GM18499 (cell line): ENCODE data around the gene MAN2C1.
"Not testable (repeated sequence)": the region's sequence is repeated elsewhere in the genome, so short reads cannot be mapped to it uniquely, and the experiment has no call there.

Experiments
- ATAC-seq: cut with Tn5 transposase; IDR thresholded peaks from one replicate; pipeline ENCODE4 v1.9.1; 2021; ENCODE audit warnings: moderate number of reproducible peaks; ENCODE audit not compliant: insufficient read depth, unreplicated experiment

The MAN2C1 gene

GRCh38 chr15:75367913-75368688 is at the start of gene MAN2C1:
Gene MAN2C1 (minus strand): TSS chr15:75368607. CDS start chr15:75368583, 24 bp downstream.
- ATAC-seq: peak; percentile 74

- no peak for ATAC-seq
Measured at GRCh38 chr15:75416584-75416983, 48.2 kb upstream of the MAN2C1 start.

DNA sequence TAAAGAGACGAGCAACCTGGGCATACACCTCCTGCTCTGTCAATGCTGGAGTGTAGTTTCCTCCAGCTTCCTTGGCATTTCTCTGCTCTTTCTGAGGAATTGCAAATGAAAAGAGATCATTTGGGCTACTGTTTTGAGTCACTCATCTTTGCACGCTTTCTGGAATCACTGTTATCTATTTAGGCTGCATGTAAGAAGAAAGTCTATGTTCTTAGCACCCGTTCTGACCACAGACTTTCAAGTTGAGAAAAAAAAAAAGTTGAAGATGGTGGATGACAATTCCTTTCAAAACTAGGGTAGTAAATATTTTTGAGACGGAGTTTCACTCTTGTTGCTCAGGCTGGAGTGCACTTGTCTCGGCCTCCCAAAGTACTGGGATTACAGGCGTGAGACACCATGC is 41.8 kb upstream of the MAN2C1 start:
- ATAC-seq: no peak

GRCh38 chr15:75407083-75407482 is 38.7 kb upstream of the MAN2C1 start:
- ATAC-seq: no peak

DNA sequence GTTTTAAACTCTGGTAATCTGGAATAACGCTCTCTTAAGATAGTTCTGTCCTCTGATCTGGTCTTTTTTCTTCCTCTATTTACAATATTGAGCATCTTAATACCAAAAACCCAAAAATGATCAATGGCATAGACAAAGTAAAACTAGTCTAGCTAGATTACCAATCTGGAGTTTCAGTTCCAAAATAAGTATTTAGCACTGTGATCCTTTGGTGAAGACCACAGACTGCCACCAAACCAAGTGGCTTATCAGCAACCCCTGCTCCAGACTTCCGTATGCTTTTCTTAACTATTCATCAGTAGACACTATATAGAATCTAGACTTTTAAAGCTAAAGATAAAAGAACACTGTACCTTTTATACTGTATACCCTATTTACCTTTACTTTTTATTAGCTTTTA is 35.5 kb upstream of the MAN2C1 start:
- ATAC-seq: no peak

DNA sequence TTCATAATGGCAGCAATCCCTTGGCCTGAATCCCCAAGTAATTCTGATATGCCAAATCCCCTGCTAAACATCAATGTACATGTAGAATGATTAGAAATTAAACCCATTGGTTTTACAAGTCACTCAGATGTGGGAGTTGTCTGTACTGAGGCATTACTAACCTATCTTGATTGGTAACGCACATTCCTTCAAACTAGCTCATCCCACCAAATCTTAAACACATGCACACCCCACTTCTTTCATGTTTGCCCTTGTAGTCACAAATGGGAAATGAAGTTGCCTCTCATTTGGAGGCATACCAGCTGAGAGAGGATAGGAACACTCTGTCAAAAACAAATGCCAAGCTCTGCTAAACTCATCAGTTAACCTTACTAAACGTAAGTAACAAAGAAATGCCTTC is 29.1 kb upstream of the MAN2C1 start:
- no peak for ATAC-seq

DNA sequence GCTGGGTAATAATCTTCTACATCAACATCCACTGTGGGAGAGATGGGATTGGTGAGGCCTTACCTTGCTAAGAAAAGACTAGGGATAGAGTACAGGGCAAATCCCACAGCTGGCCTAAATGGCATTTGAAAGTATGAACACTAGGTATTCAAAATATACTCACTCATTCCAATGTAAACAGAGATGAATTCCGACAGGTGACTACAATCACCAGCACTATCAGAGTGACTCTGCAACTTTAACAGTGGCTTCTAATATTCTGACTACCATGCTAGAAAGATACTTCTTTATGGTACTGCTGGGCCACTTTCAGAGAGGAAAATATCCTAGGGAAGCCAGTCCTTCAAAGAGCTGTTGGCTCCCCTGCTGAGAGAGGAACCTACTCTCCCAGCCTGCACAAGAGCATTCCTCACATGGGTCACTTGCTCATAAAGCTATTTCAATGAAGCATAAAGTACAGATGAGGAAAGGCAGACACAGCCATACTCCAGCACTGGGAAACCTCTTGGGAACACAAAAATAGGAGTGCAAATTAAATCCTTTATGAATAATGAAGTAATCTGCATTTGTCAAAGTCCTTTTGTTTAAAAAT is 21.5 kb upstream of the MAN2C1 start:
- no peak for ATAC-seq

DNA sequence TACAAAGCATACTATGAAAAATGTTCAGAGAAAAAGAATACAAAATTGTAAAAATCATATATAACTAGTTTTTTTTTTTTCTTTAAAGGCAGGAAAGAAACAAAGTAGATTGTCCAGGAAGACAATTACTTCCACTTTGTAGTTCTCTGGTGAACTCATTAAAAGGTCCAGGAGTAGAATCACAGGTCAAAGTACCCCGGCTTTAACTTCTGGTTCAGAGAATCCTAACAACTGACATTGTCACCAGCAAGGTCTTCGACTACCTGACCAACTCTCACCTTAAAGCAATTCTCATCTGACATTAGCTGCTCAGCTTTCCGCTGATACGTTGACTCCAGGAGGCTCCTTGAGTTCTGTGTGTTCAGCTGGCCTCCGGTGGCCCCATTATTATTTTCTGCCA is 15.6 kb upstream of the MAN2C1 start:
- not testable (repeated sequence) for ATAC-seq

GRCh38 chr15:75380773-75381172 is 12.4 kb upstream of the MAN2C1 start:
- no peak for ATAC-seq

- ATAC-seq: no peak
Measured at GRCh38 chr15:75371901-75372688, 3.7 kb upstream of the MAN2C1 start.

DNA sequence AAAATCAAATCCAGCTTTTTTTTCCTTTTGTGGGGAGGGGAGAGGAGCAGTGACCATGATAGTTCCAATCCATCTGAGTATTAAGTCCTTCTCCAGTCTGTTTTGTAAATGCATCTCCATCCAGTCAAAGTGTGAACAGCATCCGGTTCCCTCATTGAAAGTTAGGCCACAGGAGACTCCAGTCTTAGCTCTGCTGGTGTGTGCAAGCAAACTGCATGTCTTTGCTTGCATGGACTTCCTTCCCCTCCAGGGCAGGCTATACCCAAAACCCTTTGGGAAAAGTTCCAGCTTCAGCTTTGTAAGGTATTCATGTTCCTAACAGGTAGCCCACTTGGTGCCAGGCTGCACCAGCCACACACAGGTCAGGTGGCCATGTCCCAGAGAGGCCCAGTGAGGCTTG is 3.1 kb upstream of the MAN2C1 start:
- no peak for ATAC-seq

GRCh38 chr15:75369897-75370581 is 1.6 kb upstream of the MAN2C1 start:
- no peak for ATAC-seq

- no peak for ATAC-seq
Measured at GRCh38 chr15:75368689-75369239, 357 bp upstream of the MAN2C1 start.

GRCh38 chr15:75367406-75367912 is 948 bp downstream of the MAN2C1 start:
- ATAC-seq: no peak

DNA sequence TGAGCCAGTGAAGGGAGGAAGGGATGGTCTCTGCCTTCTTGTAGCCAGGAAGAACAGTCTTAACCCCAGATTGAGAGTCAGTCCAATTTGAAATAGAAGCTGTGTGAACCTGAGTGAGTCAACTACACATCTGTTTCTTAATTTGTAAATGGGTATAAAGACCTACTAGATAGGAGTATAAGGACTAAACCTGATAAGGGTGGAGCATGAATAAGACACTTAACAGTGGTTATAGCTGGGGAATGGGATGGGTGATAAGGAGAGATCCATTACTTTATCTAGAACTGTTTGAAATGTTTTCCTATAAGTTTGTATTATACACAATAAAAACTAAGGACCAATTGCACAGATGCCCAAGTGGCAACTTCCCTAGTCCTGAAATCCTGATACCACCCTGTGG is 1.4 kb downstream of the MAN2C1 start:
- no peak for ATAC-seq

DNA sequence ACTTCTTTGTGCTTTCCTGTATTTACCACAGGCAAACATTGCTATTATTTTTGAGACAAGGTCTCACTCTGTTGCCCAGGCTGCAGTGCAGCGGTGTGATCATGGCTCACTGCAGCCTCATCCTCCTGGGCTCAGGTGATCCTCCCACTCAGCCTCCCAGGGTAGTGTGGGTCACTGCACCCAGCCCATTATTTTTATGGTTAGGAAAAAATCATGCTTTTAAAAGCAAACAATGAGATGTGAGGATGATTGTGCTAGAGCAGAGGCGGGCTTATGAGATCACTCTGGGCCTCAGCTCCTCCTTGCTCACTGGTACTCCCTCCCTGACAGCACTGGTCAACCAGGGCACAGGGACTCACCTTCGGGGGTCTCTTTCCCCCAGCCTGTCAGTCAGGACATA is 2.2 kb downstream of the MAN2C1 start:
- ATAC-seq: no peak

GRCh38 chr15:75364881-75365280 is 3.5 kb downstream of the MAN2C1 start:
- no peak for ATAC-seq

DNA sequence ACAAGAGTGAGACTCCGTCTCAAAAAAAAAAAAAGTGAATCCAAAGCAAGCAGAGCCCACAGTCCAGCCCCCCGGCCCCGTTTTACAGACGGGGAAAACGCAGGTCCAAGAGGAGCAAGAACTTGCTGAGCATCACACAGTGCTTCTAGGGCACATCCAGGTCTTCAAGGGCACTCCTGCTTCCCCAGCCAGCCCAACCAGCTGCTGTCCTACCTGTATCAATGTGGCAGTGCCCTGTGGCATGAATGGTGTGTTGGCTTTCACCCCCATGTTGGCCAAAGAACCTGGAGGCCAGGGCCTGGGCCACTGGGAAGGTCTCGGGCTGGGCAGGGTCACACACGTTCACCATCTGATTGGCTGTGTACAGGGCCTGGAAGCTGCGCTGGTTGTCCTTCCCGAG is 4.6 kb downstream of the MAN2C1 start:
- no peak for ATAC-seq

DNA sequence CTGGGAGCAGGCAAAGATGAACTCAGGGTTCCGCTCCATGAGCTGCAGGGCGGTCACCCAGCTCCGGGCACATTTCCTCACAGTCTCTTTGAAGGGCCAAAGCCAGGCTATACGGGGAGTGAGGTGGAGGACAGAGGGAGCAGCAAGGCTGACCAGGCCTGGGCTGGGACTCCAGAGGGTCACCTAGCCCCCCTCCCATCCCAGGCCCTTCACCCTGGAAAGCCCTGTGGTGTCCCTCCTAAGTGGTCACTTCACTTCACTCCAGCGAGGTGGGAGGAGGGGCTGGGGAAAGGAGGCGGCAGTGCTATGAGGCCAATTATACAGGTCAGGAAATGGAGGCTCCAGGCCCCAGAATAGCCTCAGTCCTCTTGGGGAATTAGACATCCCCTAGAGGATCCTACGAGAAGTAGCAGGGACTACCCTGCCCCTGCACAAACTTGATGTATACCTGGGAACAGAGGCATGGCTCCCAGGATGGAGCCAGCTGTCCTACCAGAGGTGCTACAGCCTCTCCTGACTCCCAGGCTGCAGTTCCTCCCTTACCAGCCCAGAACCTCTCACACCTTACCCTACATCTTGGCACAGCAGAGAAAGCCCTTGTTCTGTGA is 5.7 kb downstream of the MAN2C1 start:
- no peak for ATAC-seq
